HL-60/S4 (cell line): ENCODE data around the gene PRKG1.
"Not testable (repeated sequence)": the region's sequence is repeated elsewhere in the genome, so short reads cannot be mapped to it uniquely, and the experiment has no call there.

Experiments used
- in situ Hi-C: fragments of 300-500 bp; cut with MboI; formaldehyde crosslinking; loops from 2 replicates; pipeline ENCODE4 v1.14.3; 2022; ENCODE audit warnings: low sequenced_read_pairs

The PRKG1 gene

GRCh38 chr10:52221923-52222322 lies 1147.6 kb downstream of the PRKG1 start:
- in situ Hi-C loops: no loop called here

DNA sequence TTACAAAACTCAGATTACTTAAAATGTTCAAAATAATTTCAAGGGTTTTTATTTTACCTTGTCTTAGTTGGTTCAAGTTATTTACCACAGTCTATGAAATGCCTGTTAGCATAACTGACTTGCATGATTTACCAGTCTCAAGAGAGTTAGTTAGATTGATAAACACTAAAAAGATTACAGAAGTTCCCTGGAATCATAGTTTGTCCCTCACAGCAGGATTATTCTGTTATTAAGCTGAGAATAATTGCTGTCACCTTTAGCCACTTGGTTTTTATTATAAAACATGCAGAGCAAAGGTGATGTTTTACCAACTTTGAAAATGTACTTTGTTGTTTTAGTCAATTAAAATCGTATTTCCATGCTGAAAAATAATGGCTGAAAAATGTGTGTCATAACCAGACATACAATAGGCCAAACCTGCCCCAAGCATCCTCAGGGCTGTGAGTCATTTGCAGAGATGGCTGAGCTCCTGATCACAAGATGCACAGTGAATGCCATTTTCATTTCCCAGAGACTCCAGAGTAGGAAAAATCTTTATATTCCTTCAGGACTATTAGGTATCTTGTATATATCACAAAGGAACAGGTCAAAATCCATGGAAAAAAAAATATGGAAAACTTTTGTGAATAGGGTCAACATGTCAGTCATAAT lies 1152.0 kb downstream of the PRKG1 start:
- in situ Hi-C loops: no loop called here

DNA sequence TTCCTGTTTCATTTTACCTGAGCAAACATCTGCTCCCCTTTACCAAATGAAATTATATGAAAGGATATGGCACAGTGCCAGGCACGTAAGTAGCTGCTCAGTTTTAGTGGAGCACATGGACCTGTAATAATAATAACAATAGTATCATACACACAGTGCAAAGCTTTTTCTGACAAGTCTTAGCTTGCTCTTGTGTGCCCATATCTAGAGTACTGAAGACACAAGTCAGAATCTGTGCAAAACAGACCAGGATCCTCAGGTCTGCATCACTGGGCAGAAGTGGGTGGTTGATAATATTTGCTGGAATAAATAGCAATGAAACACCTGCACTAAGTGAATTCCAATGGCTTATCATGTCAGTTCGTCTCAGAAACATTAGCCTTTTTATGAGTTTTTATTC lies 1154.3 kb downstream of the PRKG1 start:
- in situ Hi-C loops: no loop called here

- in situ Hi-C loops: no loop called here
These were observed 1155.1 kb downstream of the PRKG1 start for GRCh38 chr10:52229291-52229931.

GRCh38 chr10:52232561-52233350 lies 1158.5 kb downstream of the PRKG1 start:
- in situ Hi-C loops: no loop called here

DNA sequence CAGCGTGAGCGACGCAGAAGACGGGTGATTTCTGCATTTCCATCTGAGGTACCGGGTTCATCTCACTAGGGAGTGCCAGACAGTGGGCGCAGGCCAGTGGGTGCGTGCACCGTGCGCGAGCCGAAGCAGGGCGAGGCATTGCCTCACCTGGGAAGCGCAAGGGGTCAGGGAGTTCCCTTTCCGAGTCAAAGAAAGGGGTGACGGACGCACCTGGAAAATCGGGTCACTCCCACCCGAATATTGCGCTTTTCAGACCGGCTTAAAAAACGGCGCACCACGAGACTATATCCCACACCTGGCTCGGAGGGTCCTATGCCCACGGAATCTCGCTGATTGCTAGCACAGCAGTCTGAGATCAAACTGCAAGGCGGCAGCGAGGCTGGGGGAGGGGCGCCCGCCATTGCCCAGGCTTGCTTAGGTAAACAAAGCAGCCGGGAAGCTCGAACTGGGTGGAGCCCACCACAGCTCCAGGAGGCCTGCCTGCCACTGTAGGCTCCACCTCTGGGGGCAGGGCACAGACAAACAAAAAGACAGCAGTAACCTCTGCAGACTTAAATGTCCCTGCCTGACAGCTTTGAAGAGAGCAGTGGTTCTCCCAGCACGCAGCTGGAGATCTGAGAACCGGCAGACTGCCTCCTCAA lies 1159.2 kb downstream of the PRKG1 start:
- in situ Hi-C loops: not testable (repeated sequence)

DNA sequence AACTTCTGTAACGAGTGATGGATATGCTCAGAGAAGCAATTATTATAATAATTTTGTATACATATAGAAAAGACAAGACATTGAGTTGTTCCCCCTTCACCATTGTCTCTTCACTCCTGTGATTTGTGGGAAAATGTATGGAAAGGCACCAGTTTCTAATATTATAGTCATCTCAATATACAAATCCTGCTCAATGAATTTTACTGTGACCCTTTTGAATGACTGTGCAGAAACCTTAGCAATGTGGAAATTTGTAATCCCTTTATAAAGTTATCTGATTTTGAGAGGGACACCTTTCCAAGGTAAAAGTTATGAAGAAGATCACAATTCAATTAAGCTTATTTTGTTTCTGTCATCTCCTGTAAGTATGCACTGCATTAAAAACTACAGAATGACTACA lies 1165.5 kb downstream of the PRKG1 start:
- in situ Hi-C loops: no loop called here

GRCh38 chr10:52245547-52245946 lies 1171.3 kb downstream of the PRKG1 start:
- in situ Hi-C loops: no loop called here

- in situ Hi-C loops: not testable (repeated sequence)
These were observed 1173.6 kb downstream of the PRKG1 start for GRCh38 chr10:52247929-52248328.

GRCh38 chr10:52248697-52249306 lies 1174.5 kb downstream of the PRKG1 start:
- in situ Hi-C loops: no loop called here

DNA sequence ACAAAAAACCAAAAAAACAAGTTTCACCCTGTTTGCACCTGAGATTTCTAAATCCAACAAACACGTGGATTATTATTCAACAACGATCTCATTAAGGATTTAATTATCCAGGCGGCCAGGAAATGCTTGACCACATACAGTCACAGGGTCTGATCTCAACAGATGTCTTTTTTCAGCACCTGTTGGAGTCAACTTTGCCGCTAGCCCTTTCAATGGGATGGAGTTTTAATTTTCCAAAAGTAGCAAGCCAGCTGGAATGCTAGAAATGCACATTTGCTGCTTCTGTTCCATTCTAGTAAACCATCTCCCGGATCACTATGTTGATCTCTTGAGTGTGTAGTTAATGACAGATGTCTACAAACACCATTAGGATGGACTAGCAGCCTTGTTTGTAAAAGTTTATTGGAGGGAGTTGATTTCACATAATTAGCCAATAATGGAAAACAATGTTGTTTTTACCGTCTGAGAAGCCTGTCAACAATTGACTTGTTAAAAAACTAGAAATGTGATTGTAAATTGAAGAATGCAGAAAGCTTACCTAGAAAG lies 1175.6 kb downstream of the PRKG1 start:
- in situ Hi-C loops: no loop called here

DNA sequence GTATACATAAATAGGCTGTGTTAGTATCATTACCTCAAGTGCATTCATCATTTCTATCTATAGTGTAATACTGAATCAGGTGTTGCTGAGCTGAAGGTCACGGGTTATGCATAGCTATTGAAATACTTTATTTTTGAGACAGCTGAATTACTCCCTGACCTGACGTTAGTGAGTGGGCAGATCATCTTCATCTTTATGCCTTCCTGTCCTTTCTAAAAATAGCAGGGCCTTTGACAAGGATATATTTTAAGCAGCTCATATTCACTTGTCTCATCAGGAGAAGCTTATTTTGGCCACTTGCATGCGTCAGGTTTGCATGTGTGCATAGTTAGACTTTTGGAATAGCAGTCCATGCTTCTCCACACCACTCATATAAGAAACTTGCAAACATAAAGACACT lies 1176.2 kb downstream of the PRKG1 start:
- in situ Hi-C loops: no loop called here

DNA sequence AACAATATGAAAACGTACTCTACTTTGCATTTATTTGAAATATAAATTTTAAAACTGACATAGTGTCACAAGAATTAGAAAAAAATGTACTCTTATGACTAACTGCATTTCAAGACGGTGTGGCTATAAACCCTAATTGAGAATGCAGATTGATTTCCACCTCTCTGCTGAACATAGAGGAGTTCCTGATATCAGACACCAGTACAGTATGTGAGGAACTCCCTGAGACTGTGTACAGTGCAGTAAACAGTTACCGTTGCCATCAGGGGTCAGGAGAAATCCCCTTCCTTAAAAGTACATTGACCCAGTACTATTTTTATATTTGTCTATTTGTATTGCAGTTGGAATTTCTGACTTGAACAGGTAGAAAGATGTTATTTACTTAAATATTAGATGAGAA lies 1178.0 kb downstream of the PRKG1 start:
- in situ Hi-C loops: no loop called here

DNA sequence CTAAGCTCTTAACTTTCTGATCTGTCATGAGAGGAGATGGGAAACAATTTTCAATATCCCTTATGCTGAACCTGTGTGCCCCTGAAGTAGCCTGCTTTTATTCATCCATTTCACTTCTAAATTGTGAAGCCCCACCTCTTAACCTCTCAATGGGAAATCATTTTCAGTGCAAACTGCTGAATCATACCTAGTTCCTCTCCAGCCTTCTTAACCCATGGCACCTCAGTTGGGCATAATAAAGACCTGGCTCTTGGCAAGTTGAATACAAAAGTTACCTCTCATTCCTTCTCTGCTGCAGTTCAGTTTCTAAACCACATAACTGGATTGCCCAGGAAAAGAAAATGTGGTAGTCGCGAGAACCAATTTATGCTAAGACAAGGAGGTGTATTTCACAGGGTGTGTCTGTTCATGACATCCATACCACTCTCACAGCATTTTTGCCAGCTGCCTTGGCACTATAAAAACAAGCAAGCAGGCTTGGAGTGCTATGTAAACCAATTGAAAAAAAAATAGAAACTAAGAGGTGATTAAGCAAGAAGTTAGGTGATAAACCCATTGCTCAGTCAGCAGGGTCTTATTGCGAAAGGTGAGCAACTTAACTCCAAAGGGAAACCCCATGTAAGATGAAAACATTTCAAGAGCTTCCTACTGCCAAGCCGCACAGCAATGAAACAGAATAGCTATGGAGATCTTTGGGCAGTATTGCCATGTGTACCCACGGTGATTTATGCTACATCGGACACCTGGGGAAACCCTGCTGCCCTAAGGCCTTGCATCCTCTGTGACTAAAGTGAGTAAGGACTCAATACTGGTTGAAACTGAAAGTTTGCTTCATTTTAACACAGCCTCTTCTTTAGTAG lies 1182.8 kb downstream of the PRKG1 start:
- in situ Hi-C loops: no loop called here

DNA sequence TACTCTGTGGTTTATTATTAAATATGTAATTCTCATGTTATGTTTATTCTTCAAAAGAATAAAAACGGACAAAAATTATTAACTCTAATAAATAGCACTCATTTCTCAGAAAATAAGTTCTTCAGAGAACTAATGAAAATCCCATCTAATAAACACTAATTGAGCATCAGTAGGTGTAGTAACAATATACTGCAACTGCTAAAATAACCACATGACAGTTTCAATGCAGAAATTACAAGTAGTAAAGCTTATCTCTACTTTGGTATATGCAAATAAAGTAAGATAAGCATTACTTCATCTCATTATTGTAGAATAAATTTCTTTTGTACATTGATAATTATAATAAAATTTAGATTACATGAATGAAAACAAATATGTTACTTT lies 1183.4 kb downstream of the PRKG1 start:
- in situ Hi-C loops: no loop called here

- in situ Hi-C loops: no loop called here
These were observed 1184.6 kb downstream of the PRKG1 start for GRCh38 chr10:52258799-52259425.

DNA sequence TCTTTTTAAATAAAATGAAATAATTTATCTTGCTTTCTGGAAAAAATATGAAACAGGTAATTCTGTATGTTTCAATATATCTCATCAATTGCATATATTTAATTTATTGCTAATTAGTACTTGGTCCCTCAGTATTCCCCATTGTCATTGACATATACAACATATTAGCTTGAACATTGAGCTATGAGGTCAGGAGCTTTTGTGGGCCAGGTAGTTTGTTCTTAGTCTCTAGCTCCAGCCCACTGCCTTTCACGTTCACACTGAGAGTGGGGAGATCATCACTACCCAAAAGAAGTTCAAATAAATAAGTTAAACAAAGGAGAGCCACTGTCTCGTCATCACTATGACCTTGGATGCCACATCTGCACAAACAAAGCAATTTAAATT lies 1185.1 kb downstream of the PRKG1 start:
- in situ Hi-C loops: no loop called here

DNA sequence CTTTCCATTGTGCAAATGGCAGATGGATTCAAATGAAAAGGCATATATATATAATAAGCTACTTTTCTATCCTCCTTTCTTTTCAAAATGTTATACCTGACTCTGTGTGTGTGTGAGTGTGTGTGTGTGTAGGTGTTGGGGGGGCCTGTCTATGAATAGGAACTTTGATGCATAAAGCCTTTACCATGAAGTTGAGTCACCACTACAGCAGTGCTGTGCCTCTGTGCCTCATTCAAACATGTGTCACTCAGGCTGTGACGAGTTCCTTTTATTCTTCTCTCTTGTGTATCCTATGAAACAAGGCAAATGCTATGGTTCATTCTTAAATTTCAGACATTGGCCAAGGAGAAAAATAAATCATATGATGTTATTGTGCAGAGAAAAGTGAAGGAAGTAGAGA lies 1187.1 kb downstream of the PRKG1 start:
- in situ Hi-C loops: no loop called here

DNA sequence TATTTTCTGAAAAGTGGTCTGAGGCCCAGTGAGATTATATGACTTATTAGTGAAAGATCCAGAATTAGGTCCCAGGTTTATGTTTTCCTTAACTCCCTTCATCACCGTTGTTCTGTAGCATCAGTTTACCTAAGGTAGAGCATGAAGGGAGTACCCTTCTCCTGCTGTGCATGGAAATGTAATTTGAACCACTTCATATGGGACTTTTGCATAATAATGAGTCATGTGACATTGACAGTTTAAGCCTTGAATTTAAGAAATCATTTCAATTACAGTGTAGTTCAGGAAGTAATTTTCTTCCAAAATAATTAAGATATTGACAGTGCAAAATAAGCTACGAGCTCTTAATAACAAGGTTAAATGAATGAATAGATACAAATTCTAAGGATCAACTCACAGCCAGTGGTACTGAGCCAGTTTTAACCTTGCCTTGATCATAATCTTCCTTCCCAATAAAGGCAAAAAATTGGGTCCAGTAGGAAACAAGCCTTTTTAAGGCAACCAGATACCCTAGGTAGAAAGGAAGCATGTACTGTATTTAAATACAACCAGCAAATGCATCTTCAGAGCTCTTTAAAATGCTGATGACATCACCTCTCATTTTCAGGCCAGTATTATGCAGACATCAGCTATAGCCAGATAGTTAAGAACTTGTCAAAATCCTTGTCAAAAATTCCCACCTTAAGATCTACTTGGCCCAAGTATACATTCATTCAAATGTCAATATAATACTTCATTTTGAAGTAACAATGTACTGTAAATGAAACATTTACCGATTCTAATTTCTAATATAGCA lies 1191.0 kb downstream of the PRKG1 start:
- in situ Hi-C loops: no loop called here
